IPS-18c (cell line): ENCODE results near the gene EIF3D.
A peak's percentile ranks its signal among the peaks of the same experiment; 100 is the strongest.

Experiments
- H3K4me3 ChIP-seq: 2 replicates; pipeline ENCODE4 v1.7.0; 2013; ENCODE audit warnings: low read depth, mild to moderate bottlenecking, low read length, moderate library complexity; ENCODE audit not compliant: insufficient read depth
- H3K9me3 ChIP-seq: one replicate; pipeline ENCODE4 v1.6.1; 2013; ENCODE audit warnings: mild to moderate bottlenecking, low read length, moderate library complexity; ENCODE audit not compliant: control insufficient read depth, insufficient read depth

The EIF3D gene

GRCh38 chr22:36481393-36482168 lies 47.4 kb downstream of the EIF3D start, which contains the start of gene TXN2:
Gene TXN2 (minus strand): TSS chr22:36481640. CDS start chr22:36480837, 803 bp downstream.
- no peaks in the 10 kb centered on the region for H3K9me3 ChIP-seq

GRCh38 chr22:36480941-36481392 lies 48.0 kb downstream of the EIF3D start:
- Histone ChIP-seq H3K4me3 (peak overlapping the region; percentile 74), H3K9me3 (no peaks in the 10 kb centered on the region)

More at GRCh38 chr22:36481393-36482168, 47.4 kb downstream of the EIF3D start, which contains the start of gene TXN2:
- H3K4me3 ChIP-seq: peak within 1 kb of the TSS; percentile 74

DNA sequence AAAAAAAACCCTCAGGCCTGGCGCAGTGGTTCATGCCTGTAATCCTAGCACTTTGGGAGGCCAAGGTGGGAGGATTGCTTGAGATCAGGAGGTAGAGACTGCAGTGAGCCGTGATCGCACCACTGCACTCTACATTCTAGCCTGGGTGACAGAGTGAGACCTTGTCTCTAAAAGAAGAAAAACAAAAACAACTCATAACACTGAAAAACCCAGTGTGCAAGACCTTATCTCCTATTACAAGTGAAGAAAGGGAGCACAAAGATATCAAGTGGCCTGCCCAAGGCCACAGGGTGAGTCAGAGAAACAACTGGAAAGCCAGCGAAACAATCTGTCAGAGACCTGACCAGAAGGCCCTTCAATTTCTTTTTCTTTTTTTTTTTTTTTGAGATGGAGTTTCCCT lies 50.0 kb downstream of the EIF3D start:
- no peaks in the 10 kb centered on the region for H3K9me3 ChIP-seq

GRCh38 chr22:36475341-36475740 lies 53.6 kb downstream of the EIF3D start:
- H3K9me3 ChIP-seq: no peaks in the 10 kb centered on the region
- H3K4me3 ChIP-seq: no peak overlapping the region

More for the DNA sequence above, 50.0 kb downstream of the EIF3D start:
- no peak overlapping the region for H3K4me3 ChIP-seq

DNA sequence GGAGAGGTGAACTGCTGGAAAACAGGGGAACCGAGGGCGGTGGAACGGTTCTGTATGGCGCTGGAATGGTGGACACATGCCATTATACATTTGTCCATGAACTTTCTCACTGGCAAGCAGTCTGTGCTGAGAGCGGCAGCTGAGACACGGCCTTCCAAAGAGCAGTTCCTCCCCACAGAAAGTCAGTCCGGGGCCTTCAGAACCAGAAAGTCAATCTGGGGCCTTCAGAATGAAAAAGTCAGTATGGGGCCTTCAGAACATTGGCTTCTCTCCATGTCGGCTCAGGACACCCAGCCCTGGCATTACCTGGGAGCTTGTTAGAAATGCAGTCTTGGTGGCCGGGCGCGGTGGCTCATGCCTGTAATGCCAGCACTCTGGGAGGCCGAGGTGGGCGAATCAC lies 56.3 kb downstream of the EIF3D start:
- Histone ChIP-seq H3K9me3 (no peaks in the 10 kb centered on the region), H3K4me3 (no peak overlapping the region)

GRCh38 chr22:36471341-36471821 lies 57.6 kb downstream of the EIF3D start:
- no peaks in the 10 kb centered on the region for H3K9me3 ChIP-seq

GRCh38 chr22:36470994-36471331 lies 58.0 kb downstream of the EIF3D start:
- no peaks in the 10 kb centered on the region for H3K9me3 ChIP-seq

More at GRCh38 chr22:36471341-36471821, 57.6 kb downstream of the EIF3D start:
- H3K4me3 ChIP-seq: no peak overlapping the region

DNA sequence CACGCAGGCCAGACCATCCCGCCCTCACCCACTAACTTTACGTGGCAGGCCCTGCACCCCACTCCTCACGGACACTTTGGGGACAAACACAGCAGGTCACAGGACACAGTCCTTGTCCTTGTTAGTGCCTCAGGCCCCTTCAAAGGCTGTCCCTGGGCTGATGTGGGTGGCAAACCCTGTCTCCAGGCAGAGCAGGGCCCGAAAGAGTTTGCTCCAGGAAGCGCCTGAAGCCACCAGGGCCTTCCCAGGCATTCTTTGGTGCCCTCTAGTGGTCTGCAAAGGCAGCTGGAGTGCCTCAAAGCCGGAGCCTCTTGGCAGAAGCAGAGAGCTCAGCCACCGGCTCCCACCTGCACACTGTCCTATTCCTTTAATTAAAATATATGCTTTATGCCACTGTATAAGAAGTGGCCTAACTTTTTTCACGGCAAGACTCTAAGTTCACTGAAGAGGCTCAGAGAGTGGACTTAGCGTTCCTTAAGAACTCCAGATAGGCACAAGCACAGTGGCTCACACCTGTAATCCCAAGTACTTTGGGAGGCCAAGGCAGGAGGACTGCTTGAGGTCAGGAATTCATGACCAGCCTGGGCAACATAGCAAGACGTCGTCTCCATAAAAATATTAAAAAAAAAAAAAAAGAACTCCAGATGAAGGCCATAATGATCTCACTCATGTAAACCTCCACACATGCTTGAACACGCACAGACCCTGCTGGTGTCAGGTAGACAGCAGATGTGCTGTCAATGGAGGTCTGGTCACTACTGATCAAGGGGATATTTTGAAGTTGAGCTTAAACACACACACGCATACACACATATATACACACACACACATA lies 58.6 kb downstream of the EIF3D start:
- H3K4me3 ChIP-seq: no peak overlapping the region
- H3K9me3 ChIP-seq: no peaks in the 10 kb centered on the region

More at GRCh38 chr22:36470994-36471331, 58.0 kb downstream of the EIF3D start:
- H3K4me3 ChIP-seq: no peak overlapping the region

GRCh38 chr22:36469094-36469710 lies 59.8 kb downstream of the EIF3D start:
- Histone ChIP-seq H3K9me3 (no peaks in the 10 kb centered on the region), H3K4me3 (no peak overlapping the region)

DNA sequence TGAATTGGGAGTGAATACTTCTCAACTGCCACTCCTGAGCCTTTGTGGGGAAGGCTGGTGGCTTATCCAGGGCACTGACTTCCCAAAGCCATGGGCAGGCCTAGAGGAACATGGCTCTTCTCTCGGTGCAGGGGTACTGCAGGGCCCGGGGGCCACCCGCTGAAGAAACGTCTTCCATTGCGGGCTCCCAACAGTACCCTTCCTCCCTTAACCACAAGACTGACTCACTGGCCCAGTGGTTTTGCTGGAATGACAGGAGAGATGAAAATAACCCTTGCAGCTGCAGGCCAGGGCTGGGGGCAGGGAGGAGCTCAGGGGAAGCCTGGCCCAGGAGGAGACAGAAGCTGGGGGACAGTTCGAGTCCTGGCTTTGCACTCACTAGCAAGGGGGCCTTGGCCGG lies 61.0 kb downstream of the EIF3D start:
- no peaks in the 10 kb centered on the region for H3K9me3 ChIP-seq
- H3K4me3 ChIP-seq: no peak overlapping the region

GRCh38 chr22:36467042-36467810 lies 61.7 kb downstream of the EIF3D start:
- H3K4me3 ChIP-seq: no peak overlapping the region

GRCh38 chr22:36466258-36466657 lies 62.7 kb downstream of the EIF3D start:
- Histone ChIP-seq H3K4me3 (no peak overlapping the region), H3K9me3 (peaks cover 2% of the 10 kb centered on the region)

More at GRCh38 chr22:36467042-36467810, 61.7 kb downstream of the EIF3D start:
- peaks cover 2% of the 10 kb centered on the region for H3K9me3 ChIP-seq

DNA sequence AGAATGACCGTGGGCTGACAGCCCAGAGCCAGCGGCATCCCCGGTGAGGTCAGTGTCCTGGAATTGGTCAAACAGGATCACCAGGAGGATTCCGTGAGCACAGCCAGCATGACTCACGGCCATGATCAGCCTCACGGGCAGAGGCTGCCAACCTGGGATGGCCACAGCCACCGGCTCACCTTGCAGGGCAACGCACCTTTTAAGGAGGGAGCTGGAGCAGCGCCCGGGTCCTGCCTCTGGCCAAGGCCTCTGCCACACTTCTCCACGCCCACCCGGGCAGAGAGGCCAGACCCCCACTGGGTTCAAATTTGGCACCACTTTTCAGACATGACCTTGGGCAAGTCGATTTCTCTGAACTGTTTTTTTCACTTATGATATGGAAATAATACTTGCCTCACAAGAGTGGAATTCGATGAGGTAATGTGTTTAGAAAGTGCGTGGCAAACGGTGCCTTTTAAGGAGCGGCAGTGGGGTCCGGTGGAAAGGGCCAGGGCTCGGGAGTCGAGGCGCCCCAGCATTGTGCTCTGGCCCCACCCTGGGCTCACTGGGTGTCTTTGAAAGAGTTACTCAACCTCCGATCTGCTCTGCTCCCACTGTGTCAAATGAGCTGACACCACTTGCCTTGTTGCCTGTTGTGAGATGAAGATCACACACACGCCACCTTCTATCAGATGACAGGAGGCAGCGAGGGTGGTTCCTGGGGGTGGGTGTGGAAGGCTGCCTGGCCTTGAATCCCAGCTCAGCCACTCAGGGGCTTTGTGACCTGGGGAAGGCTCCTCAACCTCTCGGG lies 63.5 kb downstream of the EIF3D start:
- peaks cover 2% of the 10 kb centered on the region for H3K9me3 ChIP-seq
- H3K4me3 ChIP-seq: no peak overlapping the region

- Histone ChIP-seq H3K4me3 (no peak overlapping the region), H3K9me3 (peaks cover 2% of the 10 kb centered on the region)
These were observed 64.2 kb downstream of the EIF3D start for GRCh38 chr22:36464715-36465231.

DNA sequence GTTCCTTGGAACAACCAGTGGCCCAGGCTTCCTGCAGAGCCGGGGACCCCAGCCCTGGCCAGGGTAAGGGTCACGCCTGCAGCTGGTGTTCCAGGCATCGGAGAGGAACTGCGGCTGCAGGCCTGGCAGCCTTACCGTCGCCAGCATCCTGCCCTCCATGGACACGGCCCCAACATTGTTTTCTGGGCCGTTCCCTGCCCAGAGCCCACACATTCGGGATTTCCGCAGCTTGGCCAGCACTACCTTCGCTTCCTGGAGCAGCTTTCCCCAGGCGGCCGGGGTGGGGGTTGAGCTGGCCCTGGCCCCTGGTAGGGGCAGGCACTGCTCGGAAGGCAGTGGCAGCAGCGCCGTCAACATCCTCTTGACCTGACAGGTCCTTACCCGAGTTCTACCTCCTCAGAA lies 65.2 kb downstream of the EIF3D start:
- peaks cover 2% of the 10 kb centered on the region for H3K9me3 ChIP-seq

More for the DNA sequence above, 65.2 kb downstream of the EIF3D start:
- H3K4me3 ChIP-seq: no peak overlapping the region
